PC-3 (cell line): ENCODE measurements around the gene TMEM176A. TPM values are rescaled to one million over a fixed set of nuclear protein-coding genes. Genes with fewer than 3 reads are reported as not detected.

Experiments
- ATAC-seq: fragments of 200-7000 bp; cut with Tn5 transposase; 2 replicates; pipeline ENCODE4 v1.9.1; 2020; ENCODE audit warnings: mild to moderate bottlenecking, moderate library complexity
- BruUV-seq: library from RNA; stranded (reverse); fragments of 400-500 nt; replicated peaks from 2 replicates; lab custom pipeline; 2021; lab: Mats Ljungman, UMichigan
- CTCF ChIA-PET: fragments of 300-600 bp; sonication (Branson Sonifier 250); formaldehyde crosslinking; loops from one replicate; lab custom pipeline; 2022; ENCODE audit warnings: antibody characterized with exemption; lab: Charles Lee
- POLR2A ChIA-PET: fragments of 300-600 bp; sonication (Branson Sonifier 250); formaldehyde crosslinking; loops from one replicate; lab custom pipeline; 2022; ENCODE audit warnings: antibody characterized with exemption; ENCODE audit not compliant: unreplicated experiment; lab: Charles Lee
- DNase-seq: peaks from one replicate; pipeline ENCODE4 v3.0.0-alpha.2; 2015
- H2AFZ ChIP-seq: fragments of 300-600 bp; sonication (generic); 2 replicates; pipeline ENCODE4 v1.6.0; 2016; ENCODE audit warnings: antibody characterized with exemption, low read length
- H3F3A ChIP-seq: fragments of 300-600 bp; sonication (generic); one replicate; pipeline ENCODE4 v1.6.0; 2017; ENCODE audit warnings: antibody characterized with exemption, low read length, control low read depth, mild to moderate bottlenecking; ENCODE audit not compliant: unreplicated experiment
- H3K27ac ChIP-seq: fragments of 300-600 bp; sonication (generic); 2 replicates; pipeline ENCODE4 v1.5.1; 2016; ENCODE audit warnings: mild to moderate bottlenecking, low read length
- H3K27me3 ChIP-seq: fragments of 300-600 bp; sonication (generic); 2 replicates; pipeline ENCODE4 v1.6.1; 2016; ENCODE audit warnings: low read length, mixed read lengths
- H3K36me3 ChIP-seq: fragments of 300-600 bp; sonication (generic); 2 replicates; pipeline ENCODE4 v1.6.1; 2016; ENCODE audit warnings: low read depth, mixed run types, low read length, mixed read lengths
- H3K4me1 ChIP-seq: fragments of 300-600 bp; sonication (generic); 2 replicates; pipeline ENCODE4 v1.5.1; 2016; ENCODE audit warnings: low read length; ENCODE audit not compliant: insufficient read depth
- H3K4me2 ChIP-seq: fragments of 300-600 bp; sonication (generic); 2 replicates; pipeline ENCODE4 v1.6.0; 2016; ENCODE audit warnings: low read length
- H3K4me3 ChIP-seq: fragments of 300-600 bp; sonication (generic); 2 replicates; pipeline ENCODE4 v1.5.1; 2016; ENCODE audit warnings: mild to moderate bottlenecking, low read length, mixed read lengths
- H3K79me2 ChIP-seq: fragments of 300-600 bp; sonication (generic); 2 replicates; pipeline ENCODE4 v1.6.1; 2017; ENCODE audit warnings: low read length, mixed read lengths
- H3K9ac ChIP-seq: fragments of 300-600 bp; sonication (generic); 2 replicates; pipeline ENCODE4 v1.6.0; 2016; ENCODE audit warnings: mild to moderate bottlenecking, low read length
- H3K9me2 ChIP-seq: fragments of 300-600 bp; sonication (generic); replicated peaks from 2 replicates; pipeline ENCODE4 v1.6.1; 2016; ENCODE audit warnings: mixed run types, low read length, mixed read lengths
- H3K9me3 ChIP-seq: fragments of 300-600 bp; sonication (generic); 2 replicates; pipeline ENCODE4 v1.6.1; 2016; ENCODE audit warnings: low read length, mixed read lengths
- H4K20me1 ChIP-seq: fragments of 300-600 bp; sonication (generic); 2 replicates; pipeline ENCODE4 v1.6.1; 2016; ENCODE audit warnings: low read length, mixed read lengths
- EZH2 ChIP-seq: fragments of 300-600 bp; sonication (generic); IDR thresholded peaks from one replicate; pipeline ENCODE4 v1.6.1; 2017; ENCODE audit warnings: antibody characterized with exemption, mild to moderate bottlenecking, low read length; ENCODE audit not compliant: unreplicated experiment
- EZH2phosphoT487 ChIP-seq: fragments of 300-600 bp; sonication (generic); IDR thresholded peaks from 2 replicates; pipeline ENCODE4 v1.6.1; 2018; ENCODE audit warnings: mild to moderate bottlenecking, antibody characterized with exemption, low read length, borderline replicate concordance
- intact Hi-C: fragments of 100-400 bp; cut with micrococcal nuclease; formaldehyde crosslinking; loops from 2 replicates; pipeline ENCODE4 v1.9.0; 2023
- total RNA-seq: library from RNA; depleted of rRNA; stranded (reverse); fragments of >200 nt; gene quantifications from 2 replicates; pipeline ENCODE4 v1.2.3, GENCODE V29; 2014
- TF ChIP-seq, protein P1 (sequence below): fragments of 300-600 bp; sonication (generic); conservative IDR thresholded peaks from 2 replicates; pipeline ENCODE4 v1.5.1; 2017; ENCODE audit warnings: antibody characterized with exemption, low read depth, mild to moderate bottlenecking, low read length

The TMEM176A gene
- total RNA-seq, 1 experiment from 2014 or later: not detected

DNA sequence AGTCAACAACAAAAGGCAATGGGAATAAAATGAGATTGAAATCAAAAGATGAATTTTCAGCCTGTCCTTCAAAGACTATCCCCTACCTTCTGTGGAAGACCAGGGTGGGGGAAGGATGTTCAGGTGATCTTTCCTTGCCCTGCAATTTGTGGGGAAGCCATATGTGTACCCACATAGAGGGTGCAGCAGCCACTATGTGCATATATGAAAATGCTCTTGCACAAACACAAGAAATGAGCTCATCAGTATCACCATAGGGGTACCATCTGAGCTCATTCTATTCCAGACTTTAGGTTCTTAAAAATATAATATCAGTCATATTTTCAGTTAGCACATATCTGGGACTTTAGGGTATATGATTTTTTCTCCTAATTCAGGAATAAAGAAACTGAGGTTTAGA, 45.6 kb upstream of the TMEM176A start:
- peaks cover 13% of the 10 kb centered on the region for H3K27me3 ChIP-seq
- ATAC-seq: no peak
- BruUV-seq: no TSS peak

DNA sequence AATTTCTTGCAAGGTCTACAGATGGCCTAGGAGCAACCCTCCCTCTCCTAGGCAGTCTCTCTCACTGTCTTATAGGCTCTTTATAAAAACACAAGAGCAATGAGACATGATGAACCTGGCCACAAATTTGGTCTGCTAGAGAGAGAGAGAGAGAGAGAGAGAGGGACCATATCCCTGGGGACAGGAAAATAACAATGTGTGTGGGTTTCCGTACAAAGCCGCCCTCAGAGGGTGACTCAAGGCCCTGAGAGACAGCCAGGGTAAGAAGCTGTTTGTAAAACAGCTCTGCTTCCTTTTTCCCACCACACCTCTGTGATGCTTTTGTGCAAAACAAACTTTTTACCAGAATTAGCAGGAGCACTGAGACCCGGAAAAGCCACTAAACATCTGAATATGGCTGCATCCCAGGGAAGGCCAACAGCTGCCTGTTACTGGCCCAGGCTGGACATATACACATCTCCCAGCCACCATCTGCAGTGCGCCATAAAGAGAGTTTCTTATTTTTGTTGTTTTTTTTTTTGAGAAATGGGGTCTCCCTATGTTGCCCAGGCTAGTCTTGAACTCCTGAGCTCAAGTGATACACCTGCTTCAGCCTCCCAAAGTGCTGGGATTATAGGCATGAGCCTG, 45.0 kb upstream of the TMEM176A start:
- no peak overlapping the region for H3K9ac ChIP-seq
- H3K4me2 ChIP-seq: no peak overlapping the region
- TF ChIP-seq, protein P1, sequence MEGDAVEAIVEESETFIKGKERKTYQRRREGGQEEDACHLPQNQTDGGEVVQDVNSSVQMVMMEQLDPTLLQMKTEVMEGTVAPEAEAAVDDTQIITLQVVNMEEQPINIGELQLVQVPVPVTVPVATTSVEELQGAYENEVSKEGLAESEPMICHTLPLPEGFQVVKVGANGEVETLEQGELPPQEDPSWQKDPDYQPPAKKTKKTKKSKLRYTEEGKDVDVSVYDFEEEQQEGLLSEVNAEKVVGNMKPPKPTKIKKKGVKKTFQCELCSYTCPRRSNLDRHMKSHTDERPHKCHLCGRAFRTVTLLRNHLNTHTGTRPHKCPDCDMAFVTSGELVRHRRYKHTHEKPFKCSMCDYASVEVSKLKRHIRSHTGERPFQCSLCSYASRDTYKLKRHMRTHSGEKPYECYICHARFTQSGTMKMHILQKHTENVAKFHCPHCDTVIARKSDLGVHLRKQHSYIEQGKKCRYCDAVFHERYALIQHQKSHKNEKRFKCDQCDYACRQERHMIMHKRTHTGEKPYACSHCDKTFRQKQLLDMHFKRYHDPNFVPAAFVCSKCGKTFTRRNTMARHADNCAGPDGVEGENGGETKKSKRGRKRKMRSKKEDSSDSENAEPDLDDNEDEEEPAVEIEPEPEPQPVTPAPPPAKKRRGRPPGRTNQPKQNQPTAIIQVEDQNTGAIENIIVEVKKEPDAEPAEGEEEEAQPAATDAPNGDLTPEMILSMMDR: no peak
- TF ChIP-seq EZH2phosphoT487 (no peak), EZH2 (no peak)
- H3K4me3 ChIP-seq: no peak overlapping the region
- H3F3A ChIP-seq: no peaks in the 10 kb centered on the region
- H2AFZ ChIP-seq: no peak overlapping the region
- POLR2A ChIA-PET: no interaction called here
- BruUV-seq: no TSS peak
- H3K9me2 ChIP-seq: no peaks in the 10 kb centered on the region
- intact Hi-C loops: loop anchor here (2.0 kb wide), 1 partner anchor 307 kb away; no protein-coding TSS in a partner anchor
- CTCF ChIA-PET: interaction anchor here (0.6 to 1.1 kb wide), 2 partner anchors 295 to 307 kb away, joined by 3 to 4 read pairs; no protein-coding TSS in a partner anchor
- H3K27me3 ChIP-seq: peaks cover 9% of the 10 kb centered on the region
- H4K20me1 ChIP-seq: no peaks in the 10 kb centered on the region
- no peaks in the 10 kb centered on the region for H3K79me2 ChIP-seq
- no peaks in the 10 kb centered on the region for H3K36me3 ChIP-seq
- H3K27ac ChIP-seq: no peak overlapping the region
- DNase-seq (no peak), ATAC-seq (no peak)
- H3K9me3 ChIP-seq: no peaks in the 10 kb centered on the region
- H3K4me1 ChIP-seq: no peaks in the 10 kb centered on the region

More for the DNA sequence above, 45.6 kb upstream of the TMEM176A start:
- intact Hi-C loops: no loop called here
- Histone ChIP-seq H3K4me1 (no peaks in the 10 kb centered on the region), H3K4me2 (no peak overlapping the region), H3K9ac (no peak overlapping the region), H2AFZ (no peak overlapping the region), H3K9me3 (no peaks in the 10 kb centered on the region), H3K79me2 (no peaks in the 10 kb centered on the region), H3F3A (no peaks in the 10 kb centered on the region), H3K4me3 (no peak overlapping the region), H3K9me2 (no peaks in the 10 kb centered on the region), H3K36me3 (no peaks in the 10 kb centered on the region), H4K20me1 (no peaks in the 10 kb centered on the region), H3K27ac (no peak overlapping the region)
- ChIA-PET CTCF (interaction anchor here (0.6 to 1.1 kb wide), 2 partner anchors 294 to 306 kb away, joined by 3 to 4 read pairs; no protein-coding TSS in a partner anchor), POLR2A (no interaction called here)
- TF ChIP-seq EZH2 (no peak), EZH2phosphoT487 (no peak)
- TF ChIP-seq, protein P1: no peak
- no peak for DNase-seq

DNA sequence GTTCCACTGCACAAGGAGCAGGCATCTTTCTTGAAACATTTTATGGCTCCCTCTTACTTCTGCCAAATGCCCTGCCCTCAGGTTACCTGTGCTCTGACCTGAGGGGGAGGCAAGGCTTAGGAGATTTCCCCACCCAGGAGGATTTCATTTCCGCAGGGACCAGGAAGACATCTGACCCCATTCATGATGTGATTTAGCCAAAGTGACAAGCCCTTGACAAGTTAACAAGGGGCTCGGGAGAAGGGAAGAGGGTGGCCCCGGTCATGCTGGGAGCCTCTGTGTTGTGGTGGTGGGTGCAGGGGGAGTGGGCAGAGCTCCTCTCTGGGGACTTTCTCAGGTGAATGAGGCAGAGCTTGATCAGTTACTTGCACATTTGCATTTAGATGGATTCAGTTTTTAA, 44.4 kb upstream of the TMEM176A start:
- no peak for ATAC-seq
- ChIA-PET CTCF (interaction anchor here (1.1 kb wide), 1 partner anchor 307 kb away, joined by 4 read pairs; no protein-coding TSS in a partner anchor), POLR2A (no interaction called here)
- Histone ChIP-seq H3K79me2 (no peaks in the 10 kb centered on the region), H3K9me2 (no peaks in the 10 kb centered on the region), H4K20me1 (no peaks in the 10 kb centered on the region), H3K27ac (no peak overlapping the region), H3K36me3 (no peaks in the 10 kb centered on the region), H3K4me2 (no peak overlapping the region), H3K9me3 (no peaks in the 10 kb centered on the region), H3K4me1 (no peaks in the 10 kb centered on the region), H3K27me3 (peaks cover 4% of the 10 kb centered on the region; the same call in 1 of the 2 replicates), H3F3A (no peaks in the 10 kb centered on the region), H3K4me3 (no peak overlapping the region), H3K9ac (no peak overlapping the region), H2AFZ (no peak overlapping the region)
- intact Hi-C loops: loop anchor here (2.0 kb wide), 1 partner anchor 307 kb away; no protein-coding TSS in a partner anchor
- no peak for DNase-seq
- TF ChIP-seq, protein P1: no peak
- TF ChIP-seq EZH2: no peak
- TF ChIP-seq EZH2phosphoT487: no peak
- no TSS peak for BruUV-seq
